Osteoblast (primary cell): ENCODE measurements around the gene QPCT. TPM values are rescaled to one million over a fixed set of nuclear protein-coding genes. Genes with fewer than 3 reads are reported as not detected.

Experiments used
- DNase-seq: peaks from one replicate; pipeline ENCODE4 v3.0.0; 2011; ENCODE audit warnings: low spot score, mixed read lengths; ENCODE audit not compliant: insufficient read length; ENCODE audit errors: missing footprints
- H2AFZ ChIP-seq: 2 replicates; pipeline ENCODE4 v1.6.0; 2011; ENCODE audit warnings: mild to moderate bottlenecking, low read length
- H3K27ac ChIP-seq: 2 replicates; pipeline ENCODE4 v1.5.1; 2011; ENCODE audit warnings: mild to moderate bottlenecking, low read depth, low read length, moderate library complexity
- H3K27me3 ChIP-seq: 2 replicates; pipeline ENCODE4 v1.6.0; 2012; ENCODE audit warnings: mild to moderate bottlenecking, control low read depth, inconsistent platforms, low read length, moderate library complexity; ENCODE audit not compliant: insufficient read depth
- H3K36me3 ChIP-seq: 2 replicates; pipeline ENCODE4 v1.5.1; 2011; ENCODE audit warnings: mild to moderate bottlenecking, low read length, control low read depth, moderate library complexity; ENCODE audit not compliant: insufficient read depth
- H3K4me1 ChIP-seq: 2 replicates; pipeline ENCODE4 v1.5.1; 2011; ENCODE audit warnings: mild to moderate bottlenecking, low read length, control low read depth, moderate library complexity; ENCODE audit not compliant: insufficient read depth
- H3K4me2 ChIP-seq: 2 replicates; pipeline ENCODE4 v1.6.0; 2011; ENCODE audit warnings: mild to moderate bottlenecking, low read length; ENCODE audit not compliant: insufficient read depth
- H3K4me3 ChIP-seq: fragments of 200-600 bp; sonication (generic); 3 replicates; pipeline ENCODE4 v1.5.1; 2012; ENCODE audit warnings: mild to moderate bottlenecking, low read length, inconsistent platforms; ENCODE audit not compliant: insufficient read depth
- H3K79me2 ChIP-seq: 2 replicates; pipeline ENCODE4 v1.6.0; 2012; ENCODE audit warnings: mild to moderate bottlenecking, low read length, control low read depth, inconsistent platforms; ENCODE audit not compliant: insufficient read depth
- H3K9me3 ChIP-seq: 2 replicates; pipeline ENCODE4 v1.5.1; 2011; ENCODE audit warnings: low read depth, low read length, control low read depth
- H4K20me1 ChIP-seq: 2 replicates; pipeline ENCODE4 v1.6.0; 2012; ENCODE audit warnings: mild to moderate bottlenecking, low read length, control low read depth; ENCODE audit not compliant: insufficient read depth
- total RNA-seq: library from RNA; depleted of rRNA; stranded (reverse); fragments of >200 nt; gene quantifications from 2 replicates; pipeline ENCODE4 v1.2.3, GENCODE V29; 2012
- TF ChIP-seq, protein P1 (sequence below): IDR thresholded peaks from 2 replicates; pipeline ENCODE4 v1.5.1; 2011; ENCODE audit warnings: mild to moderate bottlenecking, low read depth, low read length, moderate library complexity; ENCODE audit errors: extremely low read depth

The QPCT gene
- total RNA-seq, 1 donor = 25.7 TPM

DNA sequence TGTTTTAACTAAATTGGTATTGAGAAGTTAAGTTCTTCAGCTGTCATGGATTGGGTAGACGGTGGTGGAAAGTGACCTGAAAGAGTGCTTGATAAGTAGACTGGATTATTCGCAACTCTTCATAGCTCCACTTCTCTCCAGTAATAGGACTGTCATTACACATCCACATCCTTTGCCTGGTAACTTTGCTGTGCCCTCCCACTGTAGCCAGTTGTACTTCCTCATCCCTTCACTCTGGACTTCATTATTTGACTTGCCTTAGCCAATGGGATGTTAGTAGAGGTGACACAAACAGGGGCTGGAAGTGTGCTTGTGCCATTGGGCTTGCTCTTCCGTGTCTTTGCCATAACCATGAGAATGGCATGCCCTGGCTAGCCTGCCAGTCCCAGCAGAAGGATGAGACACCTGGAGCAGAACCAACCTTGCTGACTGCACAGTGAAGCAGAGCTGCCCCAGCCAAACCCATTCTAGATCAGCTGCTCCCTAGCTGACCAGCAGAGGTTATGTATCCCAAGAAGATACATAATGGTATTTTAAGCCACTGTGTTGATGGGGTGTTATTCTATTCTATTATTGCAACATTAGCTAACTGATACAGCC lies 16.9 kb downstream of the QPCT start:
- Histone ChIP-seq H3K27ac (no peak overlapping the region), H3K4me2 (no peak overlapping the region), H3K36me3 (no peaks in the 10 kb centered on the region), H2AFZ (no peak overlapping the region), H4K20me1 (no peaks in the 10 kb centered on the region), H3K4me1 (peaks cover 23% of the 10 kb centered on the region), H3K79me2 (no peaks in the 10 kb centered on the region), H3K9me3 (no peaks in the 10 kb centered on the region), H3K27me3 (no peaks in the 10 kb centered on the region), H3K4me3 (no peak overlapping the region)
- DNase-seq = no peak
- TF ChIP-seq, protein P1, sequence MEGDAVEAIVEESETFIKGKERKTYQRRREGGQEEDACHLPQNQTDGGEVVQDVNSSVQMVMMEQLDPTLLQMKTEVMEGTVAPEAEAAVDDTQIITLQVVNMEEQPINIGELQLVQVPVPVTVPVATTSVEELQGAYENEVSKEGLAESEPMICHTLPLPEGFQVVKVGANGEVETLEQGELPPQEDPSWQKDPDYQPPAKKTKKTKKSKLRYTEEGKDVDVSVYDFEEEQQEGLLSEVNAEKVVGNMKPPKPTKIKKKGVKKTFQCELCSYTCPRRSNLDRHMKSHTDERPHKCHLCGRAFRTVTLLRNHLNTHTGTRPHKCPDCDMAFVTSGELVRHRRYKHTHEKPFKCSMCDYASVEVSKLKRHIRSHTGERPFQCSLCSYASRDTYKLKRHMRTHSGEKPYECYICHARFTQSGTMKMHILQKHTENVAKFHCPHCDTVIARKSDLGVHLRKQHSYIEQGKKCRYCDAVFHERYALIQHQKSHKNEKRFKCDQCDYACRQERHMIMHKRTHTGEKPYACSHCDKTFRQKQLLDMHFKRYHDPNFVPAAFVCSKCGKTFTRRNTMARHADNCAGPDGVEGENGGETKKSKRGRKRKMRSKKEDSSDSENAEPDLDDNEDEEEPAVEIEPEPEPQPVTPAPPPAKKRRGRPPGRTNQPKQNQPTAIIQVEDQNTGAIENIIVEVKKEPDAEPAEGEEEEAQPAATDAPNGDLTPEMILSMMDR = no peak

DNA sequence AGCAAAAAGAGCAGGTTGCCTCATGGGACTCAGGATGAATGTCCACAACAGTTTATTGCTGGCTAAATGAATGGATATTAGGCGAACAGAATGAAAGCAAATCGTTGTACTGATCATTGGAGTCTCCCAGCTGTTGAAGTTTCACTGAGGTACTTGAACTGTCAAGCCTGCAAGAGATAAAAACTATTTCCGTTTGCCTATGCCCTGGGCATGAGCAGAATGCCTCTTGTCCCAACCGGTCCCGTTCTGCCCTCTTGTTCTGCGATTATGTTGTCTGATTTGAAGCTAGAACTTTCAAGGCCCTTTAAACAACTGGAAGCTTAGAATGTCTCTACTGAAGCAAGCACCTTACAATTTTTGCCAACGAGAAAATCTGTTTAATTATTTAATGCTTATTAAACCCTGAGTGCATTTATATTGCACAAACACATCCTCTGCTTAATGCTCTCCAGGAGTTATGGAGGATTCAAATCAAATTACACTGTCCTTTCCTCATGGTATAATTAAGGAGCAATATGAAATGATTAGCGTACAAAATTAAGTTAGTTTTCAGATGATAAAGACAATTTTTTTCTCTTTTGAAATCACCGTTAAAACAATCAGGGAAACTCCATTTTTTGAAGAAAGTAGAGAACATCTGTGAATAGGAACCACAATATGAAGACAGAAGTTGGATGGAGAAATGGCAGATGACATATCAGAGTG lies 17.7 kb downstream of the QPCT start:
- TF ChIP-seq, protein P1 = no peak
- Histone ChIP-seq H3K79me2 (no peaks in the 10 kb centered on the region), H3K4me1 (peaks cover 25% of the 10 kb centered on the region)

DNA sequence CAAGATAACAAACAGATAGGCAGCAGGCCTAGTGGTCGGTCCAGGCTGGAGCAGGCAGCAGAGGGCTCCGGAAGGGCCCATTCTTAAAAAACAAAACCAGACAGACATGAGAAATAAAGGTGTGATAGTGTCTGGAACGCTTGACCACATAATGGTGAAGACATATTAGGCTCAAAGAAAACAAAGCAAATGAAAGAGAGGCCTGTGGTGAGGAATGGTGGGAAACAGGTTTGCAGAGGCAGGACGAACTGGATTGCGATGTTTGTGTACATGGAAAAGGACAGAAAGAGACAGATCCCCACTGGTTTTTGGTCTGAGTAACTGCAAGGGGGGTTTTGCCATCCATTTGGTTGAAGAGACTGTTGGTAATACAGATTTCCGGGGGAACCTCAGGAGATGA lies 19.9 kb downstream of the QPCT start:
- H3K4me1 ChIP-seq = peaks cover 13% of the 10 kb centered on the region
- H3K9me3 ChIP-seq = no peaks in the 10 kb centered on the region
- no peaks in the 10 kb centered on the region for H3K36me3 ChIP-seq
- no peak overlapping the region for H3K27ac ChIP-seq
- no peak for DNase-seq
- TF ChIP-seq, protein P1 = no peak
- no peak overlapping the region for H2AFZ ChIP-seq
- no peaks in the 10 kb centered on the region for H3K79me2 ChIP-seq
- H4K20me1 ChIP-seq = no peaks in the 10 kb centered on the region
- H3K4me2 ChIP-seq = no peak overlapping the region
- no peak overlapping the region for H3K4me3 ChIP-seq
- H3K27me3 ChIP-seq = no peaks in the 10 kb centered on the region

More for the DNA sequence above, 17.7 kb downstream of the QPCT start:
- Histone ChIP-seq H3K4me2 (no peak overlapping the region), H4K20me1 (no peaks in the 10 kb centered on the region), H3K9me3 (no peaks in the 10 kb centered on the region), H3K27me3 (no peaks in the 10 kb centered on the region), H2AFZ (no peak overlapping the region), H3K36me3 (no peaks in the 10 kb centered on the region), H3K4me3 (no peak overlapping the region), H3K27ac (no peak overlapping the region)
- DNase-seq = no peak

DNA sequence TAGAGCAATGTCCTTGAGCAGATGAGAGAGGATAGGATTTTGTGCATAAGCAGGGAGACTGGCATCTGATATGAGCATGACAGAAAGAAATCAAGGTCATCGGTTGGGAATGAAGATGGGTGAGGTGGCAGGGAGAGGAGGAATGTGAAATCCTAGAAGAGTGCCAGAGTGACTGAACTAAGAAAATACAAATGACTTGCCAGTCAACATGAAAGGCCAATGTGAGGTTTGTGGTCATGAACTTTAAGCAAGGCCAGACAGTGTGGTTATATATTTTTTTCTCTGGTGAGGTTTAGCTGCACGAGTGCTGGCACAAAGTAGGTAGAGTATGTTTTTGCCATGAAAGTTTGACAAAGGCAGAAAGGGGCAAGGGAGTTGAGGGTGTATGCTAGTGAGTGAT lies 21.2 kb downstream of the QPCT start:
- Histone ChIP-seq H2AFZ (no peak overlapping the region), H3K27ac (no peak overlapping the region), H3K4me2 (peak overlapping the region; percentile 38), H3K4me1 (peaks cover 13% of the 10 kb centered on the region), H3K4me3 (no peak overlapping the region), H3K79me2 (no peaks in the 10 kb centered on the region), H3K9me3 (no peaks in the 10 kb centered on the region), H3K27me3 (no peaks in the 10 kb centered on the region), H4K20me1 (no peaks in the 10 kb centered on the region), H3K36me3 (no peaks in the 10 kb centered on the region)
- TF ChIP-seq, protein P1 = no peak
- peak; percentile 61 for DNase-seq
